Measurements from ENCODE around the gene KRTAP5-9.

DNA sequence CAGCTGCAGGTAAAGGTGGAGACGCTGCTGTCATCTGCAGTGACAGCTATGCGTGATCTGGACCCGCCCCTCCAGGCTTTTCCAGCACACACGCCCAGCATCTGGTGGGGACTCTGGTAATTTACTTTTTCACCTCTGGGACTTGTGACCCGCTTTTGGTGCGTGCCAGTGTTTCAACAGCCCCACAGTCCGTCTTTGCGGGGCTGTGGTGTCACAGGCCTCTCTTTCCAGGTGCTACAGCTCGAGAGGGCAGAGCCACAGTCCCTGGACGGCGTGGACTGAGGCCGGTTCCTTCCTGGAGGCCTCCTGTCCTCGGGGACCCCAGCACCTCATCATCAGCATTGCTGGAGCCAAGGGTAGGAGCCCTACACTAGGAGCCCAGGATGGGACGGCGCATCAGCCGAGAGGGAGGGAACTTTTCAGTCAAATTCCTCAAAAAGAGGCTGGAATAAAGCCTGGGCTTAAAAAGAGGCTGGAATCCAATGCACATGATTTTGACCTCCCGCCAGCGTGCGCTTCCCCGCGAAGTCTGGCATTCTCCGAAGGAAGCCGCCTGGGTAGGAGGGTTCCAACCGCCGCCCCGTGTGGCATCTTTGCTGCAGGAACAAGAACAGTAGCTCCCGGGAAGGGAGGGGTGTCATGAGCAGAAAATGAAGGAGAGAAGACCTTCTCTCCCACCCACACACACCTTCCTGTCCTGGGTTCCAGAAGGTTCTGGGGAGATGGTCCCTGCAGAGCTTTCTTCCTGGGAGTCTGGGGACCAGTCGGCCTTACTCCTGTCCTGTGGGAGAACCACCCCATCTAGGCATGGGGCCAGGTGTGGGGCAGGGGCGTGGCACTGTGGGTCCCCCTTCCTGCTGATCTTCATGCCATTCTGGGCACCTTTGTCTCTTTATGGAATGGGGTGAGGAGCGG, 46.9 kb upstream of the KRTAP5-9 start:
- TF ChIP-seq HDAC2 (IDR thresholded peaks at IDR 0.05) (no peak), EZH2 (IDR thresholded peaks at IDR 0.05; ENCODE audit: borderline replicate concordance, low read depth, low read length) (no peak), RFX5 (IDR thresholded peaks at IDR 0.05; ENCODE audit: low read depth, low read length) (no peak), FOS (IDR thresholded peaks at IDR 0.05; ENCODE audit: extremely low read depth, insufficient read length) (no peak), ARNT (IDR thresholded peaks at IDR 0.05) (no peak), JUNB (CRISPR knock-in tag; conservative IDR thresholded peaks at IDR 0.05) (no peak), SP1 (CRISPR knock-in tag; IDR thresholded peaks at IDR 0.05) (no peak)
- TF ChIP-seq, protein P1, sequence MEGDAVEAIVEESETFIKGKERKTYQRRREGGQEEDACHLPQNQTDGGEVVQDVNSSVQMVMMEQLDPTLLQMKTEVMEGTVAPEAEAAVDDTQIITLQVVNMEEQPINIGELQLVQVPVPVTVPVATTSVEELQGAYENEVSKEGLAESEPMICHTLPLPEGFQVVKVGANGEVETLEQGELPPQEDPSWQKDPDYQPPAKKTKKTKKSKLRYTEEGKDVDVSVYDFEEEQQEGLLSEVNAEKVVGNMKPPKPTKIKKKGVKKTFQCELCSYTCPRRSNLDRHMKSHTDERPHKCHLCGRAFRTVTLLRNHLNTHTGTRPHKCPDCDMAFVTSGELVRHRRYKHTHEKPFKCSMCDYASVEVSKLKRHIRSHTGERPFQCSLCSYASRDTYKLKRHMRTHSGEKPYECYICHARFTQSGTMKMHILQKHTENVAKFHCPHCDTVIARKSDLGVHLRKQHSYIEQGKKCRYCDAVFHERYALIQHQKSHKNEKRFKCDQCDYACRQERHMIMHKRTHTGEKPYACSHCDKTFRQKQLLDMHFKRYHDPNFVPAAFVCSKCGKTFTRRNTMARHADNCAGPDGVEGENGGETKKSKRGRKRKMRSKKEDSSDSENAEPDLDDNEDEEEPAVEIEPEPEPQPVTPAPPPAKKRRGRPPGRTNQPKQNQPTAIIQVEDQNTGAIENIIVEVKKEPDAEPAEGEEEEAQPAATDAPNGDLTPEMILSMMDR (IDR thresholded peaks at IDR 0.05 in 2 of 3, conservative IDR thresholded peaks at IDR 0.05 in 1 of 3; ENCODE audit: insufficient read depth in 2 of 3, low read depth in 1 of 3, low read length in 3 of 3), result no peak
